Gastroesophageal sphincter (tissue), 4 donors: Measurements from ENCODE around the gene LYZL6. TPM values are rescaled to one million over a fixed set of nuclear protein-coding genes. Genes with fewer than 3 reads are reported as not detected.
A peak's percentile ranks its signal among the peaks of the same experiment; 100 is the strongest.

Experiments
- ATAC-seq: fragments of 150-250 bp; one replicate; pipeline ENCODE4 v1.9.1; 2016; ENCODE audit warnings: mild to moderate bottlenecking, moderate library complexity
- H3K27ac ChIP-seq, 4 donors: fragments of 200-600 bp; sonication (generic) in 3 of 4; 1 replicate in 3 of 4; 2 replicates in 1 of 4; pipeline ENCODE4 v1.5.1; 2016 to 2019
- H3K27me3 ChIP-seq: fragments of 200-600 bp; sonication (generic); one replicate; pipeline ENCODE4 v1.5.1; 2019
- H3K36me3 ChIP-seq, 2 donors: fragments of 200-600 bp; sonication (generic); one replicate each; pipeline ENCODE4 v1.5.1; 2019; ENCODE audit warnings: control low read depth in 1 of 2
- H3K4me1 ChIP-seq, 3 donors: fragments of 200-600 bp; sonication (generic); 1 replicate in 2 of 3; 2 replicates in 1 of 3; pipeline ENCODE4 v1.5.1; 2016 to 2019; ENCODE audit warnings: control low read depth in 2 of 3
- H3K4me3 ChIP-seq, 2 donors: fragments of 200-600 bp; sonication (generic); one replicate each; pipeline ENCODE4 v1.5.1; 2019; ENCODE audit warnings: mild to moderate bottlenecking in 1 of 2, moderate library complexity in 1 of 2
- H3K9me3 ChIP-seq, 3 donors: fragments of 200-600 bp; sonication (generic); one replicate each; pipeline ENCODE4 v1.5.1; 2017 to 2019; ENCODE audit warnings: control low read depth in 2 of 3
- CTCF ChIP-seq, 4 experiments: fragments of 200-600 bp in 2 of 4; fragments of 450-650 bp in 2 of 4; sonication (generic) in 1 of 4; IDR thresholded peaks; one replicate each; pipeline ENCODE4 v1.5.1; 2017 to 2019; ENCODE audit warnings: antibody characterized with exemption in 4 of 4, mild to moderate bottlenecking in 2 of 4, moderate library complexity in 2 of 4
- EP300 ChIP-seq: sonication (generic); formaldehyde crosslinking; IDR thresholded peaks from one replicate; pipeline ENCODE4 v1.6.1; 2017; ENCODE audit warnings: antibody characterized with exemption, mild to moderate bottlenecking
- POLR2A ChIP-seq, 2 donors: fragments of 450-650 bp; IDR thresholded peaks; one replicate each; pipeline ENCODE4 v1.6.1; 2017; ENCODE audit warnings: antibody characterized with exemption in 2 of 2, mild to moderate bottlenecking in 2 of 2, moderate library complexity in 1 of 2
- POLR2AphosphoS5 ChIP-seq: sonication (generic); formaldehyde crosslinking; IDR thresholded peaks from one replicate; pipeline ENCODE4 v1.6.1; 2017; ENCODE audit warnings: antibody characterized with exemption
- WGBS, 2 donors: methylation state at CpG; one replicate each; pipeline ENCODE4 v1.1.5; 2018; ENCODE audit warnings: low coverage in 1 of 2; 5-methylcytosine and 5-hydroxymethylcytosine counted together
- total RNA-seq, 4 donors: library from RNA; depleted of rRNA; stranded (reverse); fragments of >200 nt; gene quantifications; one replicate each; pipeline ENCODE4 v1.1.0, GENCODE V29; 2016

Gene LYZL6
- total RNA-seq, 4 donors from 2014 or later: not detected

DNA sequence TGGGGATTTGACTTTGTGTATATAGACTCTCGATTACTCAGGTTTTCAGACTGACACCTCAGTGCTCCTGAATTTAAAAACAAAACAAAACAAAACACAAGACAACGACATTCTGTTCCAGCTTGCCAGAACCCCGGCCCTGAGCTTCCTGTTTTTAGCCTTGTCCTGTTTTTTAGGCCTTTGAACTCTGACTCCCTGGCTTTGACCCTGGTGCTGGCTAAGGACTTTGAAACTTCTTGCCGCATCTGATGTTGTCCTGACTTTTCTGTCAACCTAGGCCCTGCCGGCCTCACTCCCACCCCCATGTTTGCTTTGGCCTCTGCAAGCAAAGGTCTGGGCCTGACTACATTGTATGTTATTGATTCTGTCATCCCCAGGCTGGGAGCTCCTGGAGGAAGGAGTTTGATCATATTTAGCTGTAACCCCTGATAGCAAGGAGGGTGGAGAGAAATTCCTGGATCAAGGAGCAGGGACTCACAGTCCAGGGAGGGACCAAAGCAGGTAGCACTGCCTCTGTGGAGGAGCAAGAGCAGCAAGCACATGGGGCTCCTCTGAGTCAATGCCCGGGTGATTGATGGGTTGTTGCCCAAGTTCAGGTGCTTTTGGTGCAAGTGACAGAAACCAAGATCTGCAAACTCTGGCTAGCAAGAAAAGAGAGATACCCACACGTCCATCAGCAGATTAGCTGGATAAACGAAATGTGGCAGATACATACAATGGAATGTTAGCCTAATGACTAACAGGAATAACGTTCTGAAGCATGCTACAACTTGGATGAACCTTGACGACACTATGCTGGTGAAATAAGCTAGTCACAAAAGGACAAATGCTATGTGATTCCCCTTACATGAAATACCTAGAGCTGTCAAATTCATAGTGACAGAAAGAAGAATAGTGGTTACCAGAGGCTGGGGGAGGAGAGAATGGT is 30.1 kb upstream of the LYZL6 start:
- Histone ChIP-seq H3K27ac (peak overlapping the region in 1 of 4 donors; percentile 42), H3K27me3 (peaks cover 17% of the 10 kb centered on the region), H3K36me3 (no peaks in the 10 kb centered on the region), H3K9me3 (no peaks in the 10 kb centered on the region), H3K4me1 (peaks cover 0 to 12% (median 0%) of the 10 kb centered on the region in 3 donors), H3K4me3 (no peak overlapping the region)
- ATAC-seq: no peak
- TF ChIP-seq POLR2A (IDR thresholded peaks at IDR 0.05) (no peak), POLR2AphosphoS5 (no peak), EP300 (no peak), CTCF (IDR thresholded peaks at IDR 0.05) (no peak)
- WGBS, 2 donors: 42 to 44% methylated on average over 7 to 9 of the region's 10 CpGs

GRCh38 chr17:35972945-35973332 is 29.4 kb upstream of the LYZL6 start:
- TF ChIP-seq POLR2A (IDR thresholded peaks at IDR 0.05): no peak
- TF ChIP-seq CTCF (IDR thresholded peaks at IDR 0.05): no peak
- no peak for TF ChIP-seq POLR2AphosphoS5
- no peak for TF ChIP-seq EP300
- peak overlapping the region in 1 of 4 donors; percentile 18 for H3K27ac ChIP-seq
- no peaks in the 10 kb centered on the region for H3K36me3 ChIP-seq
- H3K27me3 ChIP-seq: peaks cover 13% of the 10 kb centered on the region
- H3K9me3 ChIP-seq: no peaks in the 10 kb centered on the region
- H3K4me3 ChIP-seq: no peak overlapping the region
- peaks cover 0 to 12% (median 0%) of the 10 kb centered on the region in 3 donors for H3K4me1 ChIP-seq
- 58 to 59% methylated on average over 4 of the region's 4 CpGs for WGBS, 2 donors
- ATAC-seq: no peak

- Histone ChIP-seq H3K4me3 (no peak overlapping the region), H3K4me1 (peaks cover 0 to 12% (median 0%) of the 10 kb centered on the region in 3 donors), H3K27me3 (peaks cover 9% of the 10 kb centered on the region), H3K27ac (peak overlapping the region in 1 of 4 donors; percentile 18), H3K36me3 (no peaks in the 10 kb centered on the region), H3K9me3 (no peaks in the 10 kb centered on the region)
- TF ChIP-seq POLR2AphosphoS5 (no peak), CTCF (IDR thresholded peaks at IDR 0.05) (no peak), EP300 (no peak), POLR2A (IDR thresholded peaks at IDR 0.05) (no peak)
- 62 to 96% methylated on average over 3 to 5 of the region's 6 CpGs for WGBS, 2 donors
- no peak for ATAC-seq
Measured at GRCh38 chr17:35972535-35972934, 29.0 kb upstream of the LYZL6 start.

DNA sequence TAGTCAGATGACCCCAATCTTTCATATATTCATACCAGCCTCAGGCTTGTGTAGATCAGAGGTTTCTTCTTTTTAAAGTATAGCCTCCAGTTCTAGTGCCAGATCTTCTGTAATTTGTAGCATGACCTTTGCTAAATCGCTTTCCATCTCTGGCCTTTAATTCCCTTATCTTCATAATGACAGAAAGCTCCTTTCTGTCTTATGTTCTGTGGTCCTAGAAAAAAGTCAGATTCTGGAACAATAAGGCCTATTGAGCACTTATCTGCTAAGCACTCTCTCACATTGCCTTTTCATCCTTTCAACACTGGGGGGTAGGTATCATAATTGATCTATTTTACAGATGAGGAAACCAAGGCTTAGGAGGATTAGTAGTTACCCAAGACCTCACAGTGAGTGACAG is 28.6 kb upstream of the LYZL6 start:
- TF ChIP-seq EP300 (no peak), POLR2AphosphoS5 (no peak), CTCF (IDR thresholded peaks at IDR 0.05) (no peak), POLR2A (IDR thresholded peaks at IDR 0.05) (no peak)
- Histone ChIP-seq H3K36me3 (no peaks in the 10 kb centered on the region), H3K9me3 (no peaks in the 10 kb centered on the region), H3K4me3 (no peak overlapping the region), H3K27me3 (peaks cover 4% of the 10 kb centered on the region), H3K27ac (no peak overlapping the region), H3K4me1 (peaks cover 0 to 12% (median 0%) of the 10 kb centered on the region in 3 donors)
- ATAC-seq: no peak
- 69 to 89% methylated on average over 1 of the region's 1 CpG for WGBS, 2 donors
